NT2/D1 (cell line): ENCODE data around the gene BTBD8.

ENCODE experiments used
- SUZ12 ChIP-seq: IDR thresholded peaks from 2 replicates; pipeline ENCODE4 v1.6.1; 2011; ENCODE audit not compliant: insufficient read length, insufficient read depth; ENCODE audit errors: extremely low read depth
- YY1 ChIP-seq: IDR thresholded peaks from 2 replicates; pipeline ENCODE4 v1.6.1; 2011; ENCODE audit not compliant: insufficient read length, insufficient read depth

GRCh38 chr1:92095874-92096273, 15.7 kb downstream of the BTBD8 start:
- TF ChIP-seq YY1 (no peak), SUZ12 (no peak)
